Fibroblast of lung (primary cell): ENCODE measurements around the gene ACSS3. TPM values are rescaled to one million over a fixed set of nuclear protein-coding genes. Genes with fewer than 3 reads are reported as not detected.

Experiments used
- DNase-seq, 2 donors: peaks; one replicate each; pipeline versions ENCODE4 v3.0.0 to v3.0.0-alpha.2; 2010; ENCODE audit warnings: low read depth in 2 of 2
- H2AFZ ChIP-seq: 2 replicates; pipeline ENCODE4 v1.5.1; 2012; ENCODE audit warnings: low read length, control low read depth, inconsistent platforms
- H3K27ac ChIP-seq: 2 replicates; pipeline ENCODE4 v1.5.1; 2011; ENCODE audit warnings: low read length, control low read depth; ENCODE audit not compliant: insufficient read depth
- H3K27me3 ChIP-seq: 2 replicates; pipeline ENCODE4 v1.5.1; 2011; ENCODE audit warnings: mild to moderate bottlenecking, low read length; ENCODE audit not compliant: control insufficient read depth, insufficient read depth
- H3K36me3 ChIP-seq: 2 replicates; pipeline ENCODE4 v1.5.1; 2011; ENCODE audit warnings: low read length; ENCODE audit not compliant: control insufficient read depth, insufficient read depth
- H3K4me1 ChIP-seq: 2 replicates; pipeline ENCODE4 v1.5.1; 2011; ENCODE audit warnings: low read length; ENCODE audit not compliant: control insufficient read depth, insufficient read depth; ENCODE audit errors: extremely low read depth
- H3K4me2 ChIP-seq: 2 replicates; pipeline ENCODE4 v1.5.1; 2011; ENCODE audit warnings: low read length, control low read depth; ENCODE audit not compliant: insufficient read depth; ENCODE audit errors: extremely low read depth
- H3K4me3 ChIP-seq, 4 experiments: fragments of 200-600 bp in 1 of 4; sonication (generic) in 1 of 4; replicated peaks in 1 of 4; 2 replicates each; pipeline ENCODE4 v1.5.1; 2011 to 2016; ENCODE audit warnings: low read length in 4 of 4, low read depth in 3 of 4, mild to moderate bottlenecking in 3 of 4, control low read depth in 2 of 4, inconsistent platforms in 1 of 4, mixed read lengths in 1 of 4; ENCODE audit not compliant: insufficient read depth in 1 of 4; ENCODE audit errors: control extremely low read depth in 1 of 4
- H3K79me2 ChIP-seq: 2 replicates; pipeline ENCODE4 v1.5.1; 2012; ENCODE audit warnings: mild to moderate bottlenecking, low read length, inconsistent platforms; ENCODE audit not compliant: control insufficient read depth, insufficient read depth
- H3K9ac ChIP-seq: 2 replicates; pipeline ENCODE4 v1.5.1; 2011; ENCODE audit warnings: mild to moderate bottlenecking, low read length, control low read depth; ENCODE audit not compliant: insufficient read depth
- H3K9me3 ChIP-seq: 2 replicates; pipeline ENCODE4 v1.5.1; 2012; ENCODE audit warnings: low read depth, low read length; ENCODE audit not compliant: control insufficient read depth, insufficient read depth
- H4K20me1 ChIP-seq: 2 replicates; pipeline ENCODE4 v1.5.1; 2011; ENCODE audit warnings: low read length; ENCODE audit not compliant: control insufficient read depth, insufficient read depth; ENCODE audit errors: extremely low read depth
- CTCF ChIP-seq, 2 donors: IDR thresholded peaks in 1 of 2; conservative IDR thresholded peaks in 1 of 2; 1 replicate in 1 of 2; 2 replicates in 1 of 2; pipeline ENCODE4 v1.5.1; 2011 to 2012; ENCODE audit warnings: low read length in 2 of 2, control low read depth in 1 of 2, inconsistent platforms in 1 of 2, low read depth in 1 of 2, mild to moderate bottlenecking in 1 of 2
- EZH2 ChIP-seq: IDR thresholded peaks from 2 replicates; pipeline ENCODE4 v1.5.1; 2012; ENCODE audit warnings: low read length, control low read depth, mild to moderate bottlenecking; ENCODE audit errors: missing control alignments
- polyA plus RNA-seq, 2 donors: library from polyadenylated mRNA; depleted of rRNA in 1 of 2; stranded (reverse) in 1 of 2; unstranded in 1 of 2; fragments of >200 nt; gene quantifications; 2 replicates each; pipeline ENCODE4 v1.2.1, GENCODE V29; 2011 to 2012; ENCODE audit warnings: missing spikeins in 1 of 2
- total RNA-seq: library from RNA; depleted of rRNA; stranded (reverse); fragments of >200 nt; gene quantifications from 2 replicates; pipeline ENCODE4 v1.2.1, GENCODE V29; 2014

The ACSS3 gene
- total and polyA plus RNA-seq, 2 donors (not counting 1 experiment from before 2014, with no cell fraction given): 10.3 to 47.4 TPM

- TF ChIP-seq CTCF (conservative IDR thresholded peaks at IDR 0.05 in 1 of 2, IDR thresholded peaks at IDR 0.05 in 1 of 2; ENCODE audit: low read depth in 1 of 2, low read length in 2 of 2) (no peak), EZH2 (no peak)
- no peak for DNase-seq
- Histone ChIP-seq H3K36me3 (no peaks in the 10 kb centered on the region), H2AFZ (no peak overlapping the region), H3K4me3 (no peak overlapping the region), H4K20me1 (no peaks in the 10 kb centered on the region), H3K79me2 (no peaks in the 10 kb centered on the region), H3K27me3 (no peaks in the 10 kb centered on the region), H3K4me2 (no peak overlapping the region), H3K4me1 (no peaks in the 10 kb centered on the region), H3K9ac (no peak overlapping the region), H3K9me3 (no peaks in the 10 kb centered on the region), H3K27ac (no peak overlapping the region)
Measured at GRCh38 chr12:81147292-81147919, 69.5 kb downstream of the ACSS3 start.

GRCh38 chr12:81150382-81150781, 72.5 kb downstream of the ACSS3 start:
- Histone ChIP-seq H3K9ac (no peak overlapping the region), H3K27me3 (no peaks in the 10 kb centered on the region), H3K4me1 (no peaks in the 10 kb centered on the region), H3K79me2 (no peaks in the 10 kb centered on the region), H3K4me3 (no peak overlapping the region), H3K4me2 (no peak overlapping the region), H2AFZ (no peak overlapping the region), H3K27ac (no peak overlapping the region), H3K36me3 (no peaks in the 10 kb centered on the region), H3K9me3 (no peaks in the 10 kb centered on the region), H4K20me1 (no peaks in the 10 kb centered on the region)
- no peak for DNase-seq
- TF ChIP-seq CTCF (conservative IDR thresholded peaks at IDR 0.05 in 1 of 2, IDR thresholded peaks at IDR 0.05 in 1 of 2; ENCODE audit: low read depth in 1 of 2, low read length in 2 of 2): no peak
- TF ChIP-seq EZH2: no peak

GRCh38 chr12:81159856-81160255, 82.0 kb downstream of the ACSS3 start:
- no peak for DNase-seq
- H3K4me1 ChIP-seq: no peaks in the 10 kb centered on the region
- no peak overlapping the region for H3K9ac ChIP-seq
- H3K27ac ChIP-seq: no peak overlapping the region
- no peaks in the 10 kb centered on the region for H3K36me3 ChIP-seq
- H3K27me3 ChIP-seq: no peaks in the 10 kb centered on the region
- H3K79me2 ChIP-seq: no peaks in the 10 kb centered on the region
- no peaks in the 10 kb centered on the region for H4K20me1 ChIP-seq
- H3K4me3 ChIP-seq: no peak overlapping the region
- no peak for TF ChIP-seq EZH2
- no peak for TF ChIP-seq CTCF (conservative IDR thresholded peaks at IDR 0.05 in 1 of 2, IDR thresholded peaks at IDR 0.05 in 1 of 2; ENCODE audit: low read depth in 1 of 2, low read length in 2 of 2)
- H2AFZ ChIP-seq: no peak overlapping the region
- H3K4me2 ChIP-seq: no peak overlapping the region
- H3K9me3 ChIP-seq: no peaks in the 10 kb centered on the region
